GM18517 (cell line): Measurements from ENCODE around the gene COPZ2.
"Not testable (repeated sequence)": the region's sequence is repeated elsewhere in the genome, so short reads cannot be mapped to it uniquely, and the experiment has no call there.

Experiments used
- ATAC-seq: cut with Tn5 transposase; IDR thresholded peaks from one replicate; pipeline ENCODE4 v1.9.1; 2021; ENCODE audit warnings: mild to moderate bottlenecking, moderate library complexity; ENCODE audit not compliant: unreplicated experiment

Gene COPZ2

DNA sequence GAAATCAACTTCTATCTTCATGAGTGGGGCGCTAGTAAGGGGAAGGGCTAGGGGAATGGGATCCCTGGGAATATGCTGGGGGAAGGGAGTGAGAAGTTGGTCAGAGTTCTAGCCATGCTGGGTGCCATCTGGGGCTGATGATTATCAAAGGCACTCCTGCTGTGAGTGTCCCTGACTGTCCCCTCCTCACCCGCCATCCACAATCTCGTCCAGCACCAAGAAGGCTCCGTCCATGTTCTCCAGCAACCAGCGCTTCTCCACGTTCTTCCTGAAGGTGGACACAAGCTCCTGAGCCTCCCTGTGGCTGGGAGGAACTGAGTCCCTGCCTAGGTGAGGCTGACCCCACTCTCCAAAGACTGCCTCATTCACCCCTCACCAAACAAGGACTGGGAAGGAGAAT is 5.6 kb downstream of the COPZ2 start:
- no peak for ATAC-seq

DNA sequence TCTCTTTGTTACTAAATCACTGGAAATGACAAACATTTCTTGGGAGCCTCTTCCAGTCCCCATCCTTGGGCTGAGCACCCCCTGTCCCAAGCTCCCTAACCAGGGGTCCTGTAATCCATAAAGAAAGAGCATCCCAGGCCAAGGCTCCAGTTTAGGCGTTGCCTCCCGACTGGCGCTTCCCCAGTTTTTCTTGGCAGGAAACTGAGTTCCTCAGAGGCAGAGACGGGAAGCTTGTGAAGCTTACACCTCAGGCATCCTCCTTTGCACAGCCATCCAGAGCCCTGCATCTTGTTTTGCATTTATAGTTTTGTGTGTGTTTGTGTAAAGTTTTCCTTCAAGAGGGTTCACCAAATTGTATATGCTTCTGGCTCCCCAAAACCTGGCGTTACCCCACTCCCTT is 7.1 kb downstream of the COPZ2 start:
- ATAC-seq = no peak

DNA sequence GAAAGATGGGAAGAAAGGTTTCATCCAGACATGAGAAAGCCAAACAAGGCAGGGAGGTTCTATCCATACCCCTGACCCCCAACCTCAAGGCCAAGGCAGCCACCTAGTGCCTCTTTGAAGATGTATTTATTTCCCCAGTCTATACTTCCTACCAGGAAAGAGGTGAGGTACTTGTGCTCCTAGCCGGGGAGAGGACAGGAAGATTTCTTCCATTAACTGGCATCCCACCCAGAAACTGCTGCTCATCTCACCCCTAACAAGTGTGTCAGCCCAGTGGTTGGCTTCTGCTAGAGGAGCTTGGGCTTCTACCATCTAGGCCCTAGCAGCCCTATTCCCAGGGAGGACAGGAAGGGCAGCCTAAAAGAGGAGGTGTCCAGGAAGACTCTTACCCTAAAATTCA is 8.9 kb downstream of the COPZ2 start:
- ATAC-seq = no peak

DNA sequence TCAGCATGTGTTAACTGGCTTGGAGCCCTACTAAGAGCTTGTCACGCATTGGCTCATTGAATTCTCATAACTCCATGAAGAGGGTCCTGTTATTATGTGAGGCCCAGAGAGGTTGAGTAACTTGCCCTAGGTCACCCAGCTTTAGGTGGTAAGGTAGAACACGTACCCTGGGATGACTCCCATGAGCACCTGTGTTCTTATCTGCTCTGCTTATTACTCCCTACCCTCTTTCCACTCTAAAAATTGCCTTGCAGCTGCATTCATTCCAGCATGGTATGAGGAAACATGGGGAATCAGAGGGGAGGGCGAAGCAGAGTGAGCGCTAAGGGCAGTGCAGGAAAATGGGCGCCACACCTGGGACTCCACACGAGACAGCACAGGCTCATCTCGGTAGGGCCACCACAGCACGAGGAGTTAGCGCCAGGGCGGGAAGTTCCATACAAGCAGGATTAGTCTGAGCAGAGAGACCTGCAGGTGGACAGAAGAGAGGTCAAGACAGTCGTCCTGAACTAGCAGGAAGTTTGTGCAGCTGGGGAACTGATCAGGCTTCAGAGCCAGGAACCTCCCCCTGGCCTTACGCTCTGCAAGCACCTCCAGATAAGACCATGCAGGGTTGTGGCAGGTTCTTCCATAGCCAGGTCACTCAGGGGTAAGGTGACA is 10.1 kb downstream of the COPZ2 start:
- ATAC-seq = no peak

DNA sequence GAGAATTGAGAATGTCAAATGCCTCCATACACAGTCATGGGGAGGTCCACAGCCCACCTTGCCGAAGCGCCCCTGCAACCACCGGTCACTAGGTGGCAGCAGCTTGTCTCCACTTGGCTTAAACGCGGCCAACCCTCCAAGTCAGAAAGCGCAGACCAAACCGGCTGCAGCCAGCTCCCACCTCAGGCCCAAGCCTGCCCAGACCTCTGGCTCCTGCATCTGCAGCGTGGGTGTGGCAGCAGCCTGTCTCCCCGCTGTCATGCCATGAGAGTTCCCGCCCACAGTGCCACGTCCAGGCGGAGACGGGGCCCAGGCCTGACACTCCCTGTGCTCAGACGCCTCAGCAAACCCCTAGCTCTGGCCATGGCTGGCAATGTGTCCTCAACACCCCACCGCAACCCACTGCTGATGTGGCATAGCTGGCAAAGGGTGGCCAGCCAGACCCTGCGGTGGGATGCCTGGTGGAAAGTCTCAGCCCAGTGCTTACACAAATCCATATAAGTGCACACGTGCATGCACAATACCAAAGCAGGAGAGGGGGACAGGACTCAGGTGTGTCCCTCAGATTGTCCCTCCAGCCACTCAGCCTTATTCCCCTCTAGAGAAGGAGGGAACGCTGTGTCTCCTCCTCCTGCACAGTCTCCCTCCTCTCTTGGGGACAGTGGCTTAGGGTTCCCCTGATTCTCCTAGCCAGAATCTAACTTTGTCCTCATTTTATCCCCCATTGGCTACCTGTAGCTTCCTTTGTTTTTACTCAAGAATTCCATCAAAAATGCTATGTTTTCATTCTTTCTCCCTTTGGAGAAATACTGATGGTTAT is 10.9 kb downstream of the COPZ2 start:
- ATAC-seq = no peak

DNA sequence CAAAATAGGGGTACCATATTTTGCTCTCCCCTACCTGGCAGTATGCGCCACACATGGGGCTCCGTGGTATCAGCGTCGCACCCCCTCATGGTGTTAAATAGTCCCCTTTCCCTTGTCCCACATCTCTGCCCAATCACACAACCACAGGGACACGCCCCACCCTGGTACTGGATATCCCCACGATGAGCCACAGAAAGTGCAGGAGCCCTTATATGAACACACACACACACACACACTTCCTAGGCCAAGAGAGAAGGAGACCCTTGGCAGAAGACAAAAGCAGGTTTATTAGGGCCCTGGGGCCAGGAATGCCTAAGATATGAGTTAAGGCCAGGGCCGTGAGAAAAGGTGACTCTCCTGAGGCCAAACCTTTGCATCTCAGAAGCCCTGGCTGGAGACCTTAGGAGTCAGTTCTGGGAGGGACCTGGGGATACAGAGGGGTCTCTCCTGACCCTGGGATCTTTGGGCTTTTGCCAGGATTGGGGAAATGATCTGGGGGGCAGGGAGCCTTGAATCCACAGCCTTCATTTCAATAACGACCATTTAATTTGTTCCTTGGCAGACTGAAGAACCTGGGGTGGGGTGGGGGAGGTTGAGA is 11.6 kb downstream of the COPZ2 start:
- ATAC-seq = no peak

DNA sequence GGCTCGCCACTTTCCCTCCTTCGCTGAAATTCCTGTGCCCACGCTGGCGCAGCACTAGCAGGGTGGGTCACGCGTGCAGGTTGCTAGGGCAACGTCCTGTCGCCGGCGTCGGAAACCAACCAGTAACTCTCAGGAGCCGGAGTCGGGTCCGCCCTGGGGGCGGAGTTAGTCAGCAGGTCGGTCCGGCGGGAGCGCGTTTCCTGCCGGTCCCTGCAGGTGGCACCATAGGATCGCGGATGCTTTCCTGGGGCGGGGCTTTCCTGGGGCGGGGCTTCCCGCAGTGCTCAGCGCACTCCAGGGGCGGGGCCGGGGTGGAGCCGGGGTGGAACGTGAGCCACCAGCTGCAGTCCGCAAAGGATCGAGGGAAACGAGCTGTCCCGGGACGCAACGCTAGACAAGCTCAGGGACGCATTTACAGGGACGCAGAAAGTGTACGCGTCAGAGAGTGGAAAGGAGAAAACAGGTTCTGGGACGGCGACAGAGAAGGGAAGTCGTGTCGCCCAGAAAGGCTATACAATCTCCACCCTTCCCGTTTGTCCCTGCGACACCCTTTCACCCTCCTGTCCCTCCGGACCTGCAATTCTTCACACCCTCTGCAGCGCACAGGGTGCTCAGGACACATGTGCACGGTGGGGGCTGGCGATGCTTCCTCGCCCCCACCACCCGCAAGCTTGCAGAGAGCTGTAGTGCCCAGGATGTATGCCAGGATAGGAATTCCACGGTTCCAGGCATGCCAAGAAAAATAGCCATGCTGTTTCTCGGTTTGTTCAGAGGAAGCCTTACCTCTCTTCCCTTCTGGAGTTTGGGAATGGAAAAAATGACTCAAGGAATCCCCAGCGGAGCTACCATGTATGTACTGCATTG is 12.3 kb downstream of the COPZ2 start:
- peak; percentile 69 for ATAC-seq

DNA sequence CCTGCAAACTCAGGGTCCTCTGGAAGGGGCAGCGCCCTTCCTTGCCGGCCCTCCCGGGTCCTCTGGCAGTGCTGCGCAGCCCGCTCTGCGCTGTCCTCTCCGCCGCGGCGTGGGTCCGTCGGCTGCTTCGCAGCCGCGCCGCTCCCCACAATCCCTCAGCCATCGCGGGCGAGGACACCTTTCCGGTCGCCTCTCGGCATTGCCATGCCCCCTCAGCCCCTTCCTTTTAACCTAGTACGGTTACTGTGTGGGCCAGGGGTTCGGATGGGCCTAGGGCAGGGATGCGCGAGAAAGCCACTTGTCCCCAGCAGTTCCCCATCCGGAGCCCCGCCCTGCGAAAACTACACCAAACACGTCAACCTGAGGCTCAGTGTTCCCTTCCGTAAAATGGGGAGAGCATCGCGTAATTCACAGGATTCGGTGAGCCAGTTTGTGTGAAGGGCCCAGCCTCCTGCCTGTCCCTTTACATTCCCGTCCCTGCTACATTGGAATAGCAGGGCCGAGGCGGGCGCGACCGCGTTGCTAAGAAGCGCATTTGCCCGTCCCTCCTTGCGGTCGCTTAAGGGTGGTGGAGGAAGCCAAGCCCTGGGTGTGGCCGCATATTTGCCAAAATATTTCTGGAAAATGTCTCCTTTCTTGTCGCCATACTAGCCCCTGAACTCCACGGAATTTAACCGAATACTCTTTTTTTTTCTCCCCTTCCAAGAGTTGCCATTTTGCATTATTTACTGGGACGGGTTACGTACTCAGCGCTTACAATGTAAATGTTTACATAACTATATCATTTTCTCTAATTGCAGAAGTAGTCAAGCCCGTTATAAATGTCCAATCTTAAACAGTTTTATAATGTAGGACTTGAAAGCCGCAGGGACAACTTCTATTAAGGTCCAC is 13.2 kb downstream of the COPZ2 start:
- no peak for ATAC-seq

DNA sequence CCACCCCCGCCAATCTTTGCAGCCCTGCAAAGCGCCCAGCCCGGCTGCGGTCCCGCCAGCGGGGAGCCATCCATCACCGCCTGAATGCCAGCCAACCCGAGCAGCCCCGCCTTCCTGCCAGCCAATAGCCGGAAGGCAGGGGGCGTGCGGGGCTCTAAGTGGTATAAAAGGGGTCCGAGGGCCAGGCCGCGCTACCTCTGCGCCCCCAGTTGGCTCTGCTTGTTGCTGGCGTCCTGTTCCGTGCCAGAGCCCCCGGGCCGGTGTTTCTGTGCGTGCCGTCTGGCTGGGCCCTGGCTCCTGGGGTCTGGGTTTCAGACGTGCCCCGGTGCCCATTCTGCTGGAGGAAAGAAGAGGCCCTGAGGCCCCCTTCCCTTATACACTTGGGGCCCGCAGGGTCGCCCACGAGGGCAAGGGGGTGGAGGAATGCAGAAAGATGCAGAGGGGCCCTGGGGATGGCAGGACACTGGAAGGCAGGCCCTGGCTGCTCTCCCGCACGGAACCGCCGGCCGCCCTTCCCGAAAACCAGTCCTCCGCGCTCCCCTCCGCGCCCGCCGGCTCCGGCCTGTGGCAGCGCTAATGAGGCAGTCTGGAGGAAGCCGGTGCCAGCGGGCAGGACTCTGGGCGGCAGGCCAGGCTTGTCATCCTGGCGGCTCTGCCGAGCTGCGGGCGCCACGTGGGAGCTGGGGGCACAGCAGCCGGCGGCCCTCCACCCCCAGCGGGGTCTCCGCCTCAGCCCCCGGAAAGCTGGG is 14.0 kb downstream of the COPZ2 start:
- ATAC-seq = no peak

DNA sequence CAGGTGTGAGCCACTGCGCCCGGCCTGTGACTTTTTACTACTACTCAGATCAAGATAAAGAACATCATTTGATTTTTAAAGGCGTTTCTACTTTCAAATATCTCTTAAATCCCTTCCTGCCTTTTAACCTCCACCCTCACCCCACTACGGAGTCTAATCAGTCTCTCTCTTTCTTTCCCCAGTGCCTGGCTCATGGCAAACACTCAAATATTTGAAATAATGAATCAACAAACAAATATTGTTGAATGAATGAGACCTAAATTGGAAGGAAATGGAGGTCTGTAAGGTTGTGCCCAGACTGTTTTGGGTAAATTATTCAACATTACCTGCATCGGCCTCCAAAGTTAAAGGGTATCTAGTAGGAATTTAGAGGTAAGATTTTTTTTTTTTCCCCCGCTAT is 14.7 kb downstream of the COPZ2 start:
- no peak for ATAC-seq

DNA sequence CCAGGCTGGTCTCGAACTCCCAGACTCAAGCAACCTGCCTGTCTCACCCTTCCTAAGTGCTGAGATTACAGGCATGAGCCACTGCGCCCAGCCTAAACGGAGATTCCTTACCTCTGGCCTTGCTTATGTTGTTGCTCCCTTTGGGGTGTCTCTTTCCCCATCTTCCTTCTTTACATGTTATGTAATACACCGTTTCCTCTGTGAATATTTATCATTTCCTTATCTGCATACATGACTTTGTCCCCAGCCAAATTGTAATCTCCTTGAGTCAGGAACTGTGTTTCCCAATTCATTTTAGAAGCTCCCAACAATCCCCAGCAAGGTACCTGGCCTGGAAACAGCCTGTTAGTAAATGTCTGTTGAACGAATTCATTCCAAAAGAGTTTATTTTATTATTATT is 15.7 kb downstream of the COPZ2 start:
- ATAC-seq = no peak

DNA sequence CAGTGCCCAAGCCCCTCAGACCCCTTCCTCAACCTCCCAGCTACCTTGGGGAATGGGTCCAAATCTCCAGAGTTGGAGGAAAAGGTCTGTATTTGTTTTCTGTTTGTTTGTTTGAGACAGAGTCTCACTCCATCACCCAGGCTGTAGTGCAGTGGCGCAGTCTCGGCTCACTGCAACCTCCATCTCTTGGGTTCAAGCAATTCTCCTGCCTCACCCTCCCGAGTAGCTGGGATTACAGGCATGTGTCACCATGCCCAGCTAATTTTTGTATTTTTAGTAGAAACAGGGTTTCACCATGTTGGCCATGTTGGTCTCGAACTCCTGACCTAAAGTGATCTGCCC is 19.8 kb downstream of the COPZ2 start:
- ATAC-seq = not testable (repeated sequence)

DNA sequence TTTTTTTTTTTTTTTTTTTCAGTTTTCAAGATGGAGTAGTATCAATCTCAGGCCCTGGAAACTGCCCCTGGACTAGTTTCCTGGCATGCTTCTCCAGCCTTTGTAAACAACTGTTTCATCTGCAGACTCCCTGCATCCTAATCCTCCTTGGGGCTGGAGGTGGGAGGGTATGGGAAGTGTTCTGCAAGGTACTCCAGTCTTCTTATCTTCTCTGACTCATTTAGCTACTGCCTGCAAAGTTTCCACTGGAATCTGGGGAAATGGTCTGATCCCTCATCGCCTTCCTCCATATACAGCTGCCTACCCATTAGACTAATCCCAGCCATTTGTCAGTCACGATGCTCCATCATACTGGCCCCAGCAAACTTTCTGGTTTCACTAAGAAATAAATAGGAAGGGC is 21.5 kb downstream of the COPZ2 start:
- no peak for ATAC-seq

DNA sequence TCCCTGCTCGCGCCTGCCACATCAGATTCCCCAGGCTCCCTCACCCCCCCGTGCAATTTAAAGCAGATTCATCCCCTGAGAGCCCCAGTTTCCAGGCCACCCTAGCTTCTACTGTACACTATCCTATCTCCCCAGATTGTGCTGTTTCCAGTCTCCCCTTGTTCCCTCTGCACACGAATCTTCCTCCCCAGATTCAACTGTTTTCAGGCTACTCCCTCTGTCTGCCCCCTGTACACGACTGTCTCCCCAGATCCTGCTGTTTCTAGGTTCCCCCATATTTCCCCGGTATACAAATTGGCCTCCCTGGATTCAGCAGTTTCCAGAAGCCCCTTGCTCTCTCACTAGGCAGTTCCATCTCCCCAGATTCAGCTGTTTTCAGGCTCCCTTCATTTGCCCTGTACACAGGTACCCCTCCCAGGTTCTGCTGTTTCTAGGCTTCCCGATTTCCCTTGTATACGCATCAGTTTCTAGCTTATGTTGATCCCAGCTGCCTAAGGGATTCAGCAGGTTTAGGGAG is 22.9 kb downstream of the COPZ2 start:
- ATAC-seq = no peak

DNA sequence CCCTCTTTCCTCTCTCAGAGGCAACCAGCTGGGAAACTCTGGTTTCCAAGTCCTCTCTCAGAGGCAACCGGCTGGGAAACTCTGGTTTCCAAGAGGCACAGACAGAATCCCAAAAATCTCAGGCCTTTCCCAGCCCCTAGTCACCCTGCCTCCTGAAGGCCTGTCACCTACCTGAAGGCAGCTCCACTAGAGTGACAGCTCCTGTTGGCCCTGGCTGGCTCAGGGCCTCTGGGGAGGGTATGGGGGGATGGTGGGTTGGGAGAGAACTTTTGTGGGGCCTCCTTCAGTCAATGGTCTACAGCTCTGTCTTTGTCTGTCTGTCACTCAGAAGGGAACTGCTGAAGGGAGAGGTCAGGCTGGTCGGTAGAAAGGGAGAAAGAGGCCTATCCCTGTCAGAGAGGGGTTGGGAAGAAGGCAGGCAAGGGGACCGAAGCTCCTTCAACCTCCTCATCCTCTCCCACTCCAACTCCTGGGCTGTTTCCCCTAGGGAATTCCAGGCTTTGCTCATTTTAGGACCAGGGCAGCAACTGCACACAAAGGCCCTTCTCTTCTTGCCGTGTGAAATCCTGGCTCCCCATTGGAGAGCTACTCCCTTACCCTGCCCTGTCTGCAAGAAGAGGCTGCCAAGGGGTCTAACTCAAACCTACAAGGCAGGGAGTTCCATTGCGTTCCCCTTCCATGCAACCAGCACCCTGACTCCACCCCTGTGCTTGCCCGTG is 23.6 kb downstream of the COPZ2 start:
- ATAC-seq = no peak

DNA sequence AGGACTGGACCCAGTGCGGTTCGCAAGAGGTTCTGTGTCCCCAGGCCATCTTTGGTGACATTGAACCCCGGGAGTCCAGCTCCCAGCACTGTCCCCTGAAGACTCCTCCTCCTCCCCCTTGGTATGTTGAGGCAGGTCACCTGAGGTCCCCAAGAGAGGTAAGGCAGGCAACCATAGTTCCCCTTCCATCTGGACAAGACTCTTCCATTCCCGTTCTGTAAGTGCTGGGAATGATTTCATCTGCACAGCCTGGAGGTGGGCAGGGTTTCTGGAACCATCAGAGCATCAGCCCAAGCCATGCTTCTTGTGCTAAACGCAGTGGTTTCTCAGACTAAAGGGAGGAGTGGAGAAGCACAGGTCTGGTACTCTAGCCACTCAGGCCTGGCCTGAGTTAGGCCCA is 24.9 kb downstream of the COPZ2 start:
- no peak for ATAC-seq

DNA sequence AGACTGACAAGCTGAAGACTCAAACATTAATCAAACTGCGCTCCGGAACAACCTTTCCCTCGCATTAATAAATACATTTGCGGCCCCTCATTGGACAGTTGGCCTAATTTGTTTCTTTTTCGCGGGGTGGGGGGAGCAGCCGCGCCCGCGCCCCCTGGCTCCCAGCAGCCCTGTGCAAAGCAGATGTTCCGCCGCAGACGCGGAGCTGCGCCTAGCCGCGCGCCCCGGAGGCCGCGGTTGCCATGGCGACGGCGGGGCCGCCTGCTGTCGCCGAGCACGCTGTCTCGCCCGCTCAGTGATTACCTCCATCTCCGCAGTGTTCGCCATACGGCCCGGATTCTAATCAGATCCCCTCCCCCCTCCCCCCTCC is 25.5 kb downstream of the COPZ2 start:
- no peak for ATAC-seq

DNA sequence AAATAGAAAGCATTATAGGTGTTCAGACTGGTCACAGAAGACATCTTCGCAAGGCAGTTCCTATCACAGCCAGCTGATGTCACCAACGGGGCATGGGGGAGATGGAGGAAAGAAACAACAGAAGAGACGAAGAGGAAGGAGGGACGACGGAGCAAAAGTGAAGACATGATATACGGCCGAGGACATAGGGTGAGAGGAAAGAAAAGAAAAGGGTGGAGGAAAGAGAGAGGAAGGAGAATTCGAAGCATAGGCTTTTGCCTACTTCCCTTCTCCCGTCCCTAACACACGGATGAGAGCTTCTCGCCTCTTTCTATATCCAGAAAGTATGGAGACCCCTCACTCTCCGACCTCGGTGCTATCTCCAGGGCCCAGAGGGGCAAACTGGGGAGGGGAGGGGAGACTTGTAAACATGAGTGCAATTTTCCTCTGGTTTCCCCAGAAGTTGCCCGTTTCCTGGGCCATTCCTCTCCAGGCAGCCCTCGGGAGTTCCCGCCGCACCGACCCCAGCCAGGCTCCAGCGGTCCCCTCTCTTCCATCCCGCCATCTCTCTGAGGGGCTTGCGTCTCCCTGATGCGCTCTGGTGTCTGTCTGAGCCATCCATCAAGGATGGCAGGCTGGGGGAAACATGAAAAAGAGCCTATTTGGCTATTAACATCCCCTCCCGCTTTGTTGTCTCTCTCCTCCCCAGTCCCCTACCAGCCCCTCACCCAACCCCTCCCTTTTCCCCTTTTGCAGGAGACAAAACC is 26.0 kb downstream of the COPZ2 start:
- ATAC-seq = no peak
